T-helper 1 cell treated with Interleukin-12 subunit alpha and Interleukin-12 subunit beta and Interleukin-4 antibody, amounts not matched to agents 30 ng/mL and 1 ng/mL, for 36 hours (primary cell): ENCODE measurements around the gene ZNF836. TPM values are rescaled to one million over a fixed set of nuclear protein-coding genes. Genes with fewer than 3 reads are reported as not detected.

Source experiments
- intact Hi-C: fragments of 100-400 bp; cut with micrococcal nuclease; formaldehyde crosslinking; loops from one replicate; pipeline ENCODE4 v1.15.1; 2024
- total RNA-seq: library from RNA; stranded (reverse); gene quantifications from 2 replicates; pipeline ENCODE4 v1.2.3, GENCODE V29; 2022

The ZNF836 gene
- total RNA-seq, 1 donor from 2014 or later, result 15.4 TPM

DNA sequence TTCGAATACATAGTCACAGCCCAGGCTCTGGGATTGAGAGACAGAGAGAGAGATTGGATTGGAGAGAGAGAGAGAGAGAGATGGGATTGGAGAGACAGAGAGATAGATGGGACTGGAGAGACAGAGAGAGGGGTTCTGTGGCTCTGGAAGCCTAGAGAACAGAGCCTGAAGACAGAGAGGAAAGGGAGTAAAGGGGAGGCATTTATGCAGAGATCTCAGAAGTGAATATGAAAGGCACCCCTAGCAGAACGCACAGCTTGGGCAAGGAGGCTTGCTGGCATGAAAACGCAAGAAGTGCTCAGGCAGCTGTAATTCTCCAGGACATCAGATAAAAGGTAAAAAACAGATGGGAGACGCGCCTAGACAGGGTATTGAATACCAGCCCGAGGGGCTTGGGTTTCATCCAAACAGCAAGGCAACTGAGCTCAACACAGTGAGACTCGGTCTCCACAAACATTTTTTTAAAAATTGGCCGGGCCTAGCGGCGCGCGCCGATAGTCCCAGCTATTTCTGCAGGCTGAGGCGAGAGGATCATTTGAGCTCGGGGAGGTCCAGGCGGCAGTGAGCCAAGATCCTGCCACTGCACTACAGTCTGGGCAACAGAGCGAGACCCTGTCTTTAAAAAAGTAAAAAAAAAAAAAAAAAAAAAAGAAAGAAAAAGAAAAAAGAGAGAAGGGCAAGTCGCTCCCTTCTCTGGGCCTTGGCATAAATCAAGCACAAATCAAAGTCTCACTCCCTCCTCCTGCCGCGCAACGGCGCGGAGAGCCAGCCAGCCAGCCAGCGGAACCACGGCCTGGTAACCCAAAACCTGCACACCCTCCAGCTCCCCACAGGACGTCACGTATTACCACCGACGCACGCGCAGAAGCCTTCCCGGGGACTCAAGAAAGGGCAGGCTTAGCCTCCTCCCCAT is 17.7 kb upstream of the ZNF836 start:
- intact Hi-C loops, result loop anchor here (1.0 to 5.0 kb wide), 21 partner anchors 18 to 1948 kb away; partner anchors contain the start of genes CNOT3, MYADM, ZNF160 and ZNF480

DNA sequence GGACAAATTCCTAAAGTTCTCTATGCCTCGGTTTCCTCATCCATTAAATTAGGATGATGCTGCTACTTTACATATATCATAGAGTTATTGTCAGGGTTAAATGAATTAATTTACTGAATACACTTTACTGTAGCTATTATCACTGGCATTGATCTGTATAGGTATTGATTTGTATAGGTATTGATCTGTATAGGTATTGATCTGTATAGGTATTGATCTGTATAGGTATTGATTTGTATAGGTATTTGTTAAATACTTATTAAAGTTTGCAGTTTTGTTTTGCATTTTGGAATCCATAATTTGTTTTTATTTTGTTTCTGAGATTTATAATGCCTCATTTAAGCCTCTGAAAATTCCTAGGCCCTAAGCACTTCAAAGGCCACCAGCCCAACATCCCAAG is 16.0 kb upstream of the ZNF836 start:
- intact Hi-C loops, result loop anchor here (5.0 kb wide), 1 partner anchor 485 kb away; no protein-coding TSS in a partner anchor

DNA sequence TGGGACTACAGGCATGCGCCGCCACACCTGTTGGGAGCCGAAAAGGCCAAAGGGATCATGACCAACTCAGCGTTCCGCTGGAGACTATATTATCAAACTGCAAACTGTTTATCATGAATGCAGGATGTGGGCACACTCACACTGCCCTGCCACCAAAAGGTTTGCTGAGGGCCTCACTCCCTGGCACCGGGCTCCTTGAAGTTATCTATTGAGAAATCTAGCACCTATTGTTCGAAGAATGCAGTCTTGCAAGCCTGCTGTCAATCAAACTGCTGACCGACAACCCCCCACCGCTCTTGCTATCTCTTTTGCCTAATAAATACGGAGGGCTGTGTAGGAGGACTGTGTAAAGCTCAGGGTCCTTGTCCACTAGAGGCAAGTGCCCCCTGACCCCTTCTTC is 5.2 kb upstream of the ZNF836 start:
- intact Hi-C loops, result no loop called here

DNA sequence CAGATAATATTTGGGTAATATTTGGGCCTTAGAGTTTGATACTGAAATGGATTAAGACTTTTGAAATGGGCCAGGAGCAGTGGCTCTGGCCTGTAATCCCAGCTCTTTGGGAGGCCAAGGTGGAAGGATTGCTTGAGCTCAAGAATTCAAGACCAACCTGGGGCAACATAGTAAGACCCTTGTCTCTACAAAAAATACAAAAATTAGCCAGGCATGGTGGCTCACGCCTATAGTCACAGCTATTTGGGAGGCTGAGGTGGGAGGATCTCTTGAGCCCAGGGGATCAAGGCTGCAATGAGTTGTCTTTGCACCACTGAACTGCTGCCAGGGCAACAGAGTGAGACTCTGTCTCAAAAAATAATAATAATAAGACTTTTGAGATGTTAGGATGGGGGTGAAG is 926 bp upstream of the ZNF836 start:
- intact Hi-C loops, result loop anchor here (5.0 kb wide), 1 partner anchor 1160 kb away; the partner anchor contains the start of gene ZNF845

DNA sequence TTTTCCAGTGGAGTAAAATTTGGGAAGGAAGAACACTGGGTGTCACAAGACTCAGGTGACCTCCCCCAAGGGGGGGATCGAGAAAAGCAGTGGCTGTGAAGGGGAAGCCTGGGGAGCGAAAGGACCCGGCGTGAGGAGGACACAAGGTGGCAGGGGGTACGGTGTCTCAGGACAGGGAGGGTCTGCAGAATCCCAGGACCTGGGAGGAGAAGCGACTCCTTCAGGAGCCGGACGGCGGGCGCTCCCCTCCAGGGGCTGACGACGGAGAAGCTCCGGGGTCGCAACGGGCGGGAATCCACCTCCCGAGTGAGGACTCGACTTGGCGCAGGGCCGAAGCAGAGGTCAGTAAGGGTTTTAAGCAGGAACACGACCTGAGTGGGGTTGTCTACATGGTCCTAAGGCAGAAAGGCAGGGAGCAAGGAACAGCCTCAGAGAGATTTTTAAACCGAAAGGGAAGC is 529 bp downstream of the ZNF836 start:
- intact Hi-C loops, result loop anchor here (1.0 to 5.0 kb wide), 11 partner anchors 18 to 1224 kb away; partner anchors contain the start of genes ZNF614, ZNF616, ZNF765 and ZNF766

DNA sequence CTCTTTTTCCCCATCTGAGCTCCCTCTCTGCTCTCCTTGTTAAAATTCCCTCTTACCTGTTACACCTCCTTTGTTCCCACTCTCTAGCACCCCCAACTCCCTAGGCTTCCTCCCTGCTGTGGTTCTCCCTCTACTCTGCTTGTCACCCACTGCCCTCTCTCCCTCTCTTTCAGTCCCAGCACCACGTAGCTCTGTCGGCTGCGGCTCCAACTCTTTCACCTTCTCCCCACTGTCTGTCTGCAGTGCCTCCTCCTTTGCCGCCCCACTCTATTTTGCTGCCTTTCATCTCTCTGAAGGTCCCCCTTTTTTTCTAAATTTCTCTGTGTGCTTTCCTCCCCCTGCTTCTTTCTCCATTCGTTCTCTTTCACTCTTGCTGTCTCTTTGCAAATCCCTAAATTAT is 1.1 kb downstream of the ZNF836 start:
- intact Hi-C loops, result loop anchor here (5.0 kb wide), 1 partner anchor 1162 kb away; the partner anchor contains the start of gene ZNF845

DNA sequence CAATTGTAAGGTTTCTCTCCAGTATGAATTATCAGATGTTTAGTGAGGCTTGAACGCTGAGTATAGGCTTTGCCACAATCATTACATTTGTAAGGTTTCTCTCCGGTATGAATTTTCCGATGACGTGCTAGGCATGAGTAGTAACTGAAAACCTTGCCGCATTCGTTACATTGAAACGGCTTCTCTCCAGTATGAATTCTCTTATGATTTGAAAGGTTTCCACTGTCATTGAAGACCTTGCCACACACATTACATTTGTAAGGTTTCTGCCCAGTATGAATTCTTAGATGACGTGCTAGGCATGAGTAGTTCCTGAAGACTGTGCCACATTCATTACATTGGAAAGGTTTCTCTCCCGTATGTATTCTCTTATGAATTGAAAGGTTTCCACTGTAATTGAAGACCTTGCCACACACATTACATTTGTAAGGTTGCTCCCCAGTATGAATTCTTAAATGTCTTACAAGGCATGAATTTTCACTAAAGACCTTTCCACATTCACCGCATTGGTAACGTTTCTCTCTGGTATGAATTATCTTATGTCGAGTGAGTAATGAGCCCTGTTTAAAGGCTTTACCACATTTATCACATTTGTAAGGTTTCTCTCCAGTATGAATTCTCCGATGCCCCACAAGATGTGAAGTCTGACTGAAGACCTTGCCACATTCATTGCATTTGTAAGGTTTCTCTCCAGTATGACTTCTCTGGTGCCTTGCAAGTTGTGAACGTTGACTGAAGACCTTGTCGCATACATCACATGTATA is 15.6 kb downstream of the ZNF836 start:
- intact Hi-C loops, result no loop called here

DNA sequence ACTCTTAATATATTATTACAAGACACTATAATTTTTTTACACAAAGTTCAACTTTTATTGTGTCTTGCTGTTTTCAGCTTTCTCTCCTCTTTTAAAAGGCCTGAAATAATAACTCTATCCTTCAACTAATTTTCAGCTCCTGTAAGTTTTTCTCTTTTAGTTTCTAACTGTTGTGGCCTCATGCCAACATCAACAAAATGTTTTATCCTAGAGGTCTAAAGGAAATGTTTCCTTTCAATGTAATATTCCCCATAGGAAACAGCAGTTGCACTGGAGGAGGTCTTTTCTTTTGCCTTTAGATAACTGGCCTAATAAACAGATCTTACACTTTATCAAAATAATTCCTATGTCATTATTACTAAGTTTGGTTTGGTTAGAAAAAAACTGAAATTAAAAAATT is 23.2 kb downstream of the ZNF836 start:
- intact Hi-C loops, result no loop called here

DNA sequence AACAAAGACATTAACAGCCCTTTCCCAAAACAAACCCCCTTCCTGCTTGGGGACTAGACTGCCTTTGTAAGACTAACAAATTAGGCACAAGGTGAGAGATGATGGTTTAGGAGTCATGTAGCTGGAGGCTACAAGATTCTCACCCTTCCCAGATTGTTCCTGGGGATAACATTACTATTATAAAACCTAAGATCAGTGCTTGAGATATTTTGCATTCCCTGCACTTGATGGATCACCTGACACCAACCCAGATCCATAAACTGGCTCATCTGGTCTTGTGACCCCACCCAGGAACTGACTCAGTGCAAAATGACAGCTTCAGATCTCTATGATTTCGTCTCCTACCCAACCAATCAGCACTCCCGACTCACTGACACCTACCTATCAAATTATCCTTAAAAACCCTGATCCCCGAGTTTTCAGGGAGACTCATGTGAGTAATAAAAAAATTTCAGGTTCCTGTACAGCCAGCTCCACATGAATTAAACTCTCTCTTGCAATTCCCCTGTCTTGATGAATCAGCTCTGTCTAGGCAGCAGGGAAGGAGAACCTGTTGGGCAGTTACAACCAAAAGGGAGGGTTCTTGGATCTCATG is 29.3 kb downstream of the ZNF836 start:
- intact Hi-C loops, result no loop called here

DNA sequence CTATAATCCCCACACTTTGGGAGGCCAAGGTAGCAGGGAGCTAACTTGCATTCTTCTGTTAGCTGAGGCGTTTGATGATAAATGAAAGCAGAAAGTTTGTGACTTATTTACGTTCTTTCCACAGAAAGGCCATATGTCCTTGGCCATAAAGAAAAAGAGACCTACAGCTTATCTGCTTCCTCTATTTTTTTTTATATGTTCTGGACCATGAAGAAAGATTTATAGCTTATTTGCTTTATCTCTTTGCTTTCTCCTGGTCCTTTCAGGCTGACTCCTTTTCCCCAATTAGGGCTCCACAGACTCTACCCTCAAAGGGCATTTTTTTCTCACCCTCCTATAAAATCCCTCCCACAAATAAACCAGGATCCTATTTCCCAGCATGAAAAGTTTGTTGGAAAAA is 30.2 kb downstream of the ZNF836 start:
- intact Hi-C loops, result loop anchor here (2.0 kb wide), 2 partner anchors 782 to 1380 kb away; partner anchors contain the start of gene ZNF888

DNA sequence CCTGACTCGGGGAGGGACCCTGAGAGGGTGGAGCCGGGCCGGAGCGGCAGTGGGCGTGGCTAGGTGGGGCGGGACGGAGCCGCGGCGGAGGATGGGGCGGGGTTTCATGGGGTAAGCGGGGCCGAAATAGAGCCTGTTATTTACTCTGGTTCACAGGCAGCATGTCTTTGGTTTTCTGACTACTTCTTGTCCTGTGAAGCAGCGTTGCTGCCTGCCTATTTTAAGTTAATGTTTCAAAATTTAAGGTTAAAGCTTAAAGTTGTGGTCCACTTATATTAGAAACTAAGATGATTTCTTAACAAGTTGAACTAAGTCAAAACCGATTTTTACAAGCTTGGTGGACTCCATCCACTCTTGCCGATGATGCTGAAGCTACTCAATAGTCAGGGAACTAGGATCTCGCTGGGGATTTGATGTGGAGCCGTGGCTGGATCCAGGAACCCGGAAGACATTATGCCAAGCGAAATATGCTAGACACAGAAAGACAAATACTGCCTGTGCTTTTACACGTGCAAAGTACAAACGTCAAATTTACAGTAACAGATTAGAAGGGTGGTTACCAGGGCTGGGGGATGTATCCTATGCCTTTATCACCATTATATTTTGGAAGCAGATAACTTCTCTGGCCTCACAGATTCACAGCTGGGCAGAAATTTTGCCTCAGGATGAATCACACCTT is 31.2 kb downstream of the ZNF836 start:
- intact Hi-C loops, result loop anchor here (1.0 to 2.0 kb wide), 6 partner anchors 45 to 1381 kb away; partner anchors contain the start of genes ZNF615, ZNF841 and ZNF888

DNA sequence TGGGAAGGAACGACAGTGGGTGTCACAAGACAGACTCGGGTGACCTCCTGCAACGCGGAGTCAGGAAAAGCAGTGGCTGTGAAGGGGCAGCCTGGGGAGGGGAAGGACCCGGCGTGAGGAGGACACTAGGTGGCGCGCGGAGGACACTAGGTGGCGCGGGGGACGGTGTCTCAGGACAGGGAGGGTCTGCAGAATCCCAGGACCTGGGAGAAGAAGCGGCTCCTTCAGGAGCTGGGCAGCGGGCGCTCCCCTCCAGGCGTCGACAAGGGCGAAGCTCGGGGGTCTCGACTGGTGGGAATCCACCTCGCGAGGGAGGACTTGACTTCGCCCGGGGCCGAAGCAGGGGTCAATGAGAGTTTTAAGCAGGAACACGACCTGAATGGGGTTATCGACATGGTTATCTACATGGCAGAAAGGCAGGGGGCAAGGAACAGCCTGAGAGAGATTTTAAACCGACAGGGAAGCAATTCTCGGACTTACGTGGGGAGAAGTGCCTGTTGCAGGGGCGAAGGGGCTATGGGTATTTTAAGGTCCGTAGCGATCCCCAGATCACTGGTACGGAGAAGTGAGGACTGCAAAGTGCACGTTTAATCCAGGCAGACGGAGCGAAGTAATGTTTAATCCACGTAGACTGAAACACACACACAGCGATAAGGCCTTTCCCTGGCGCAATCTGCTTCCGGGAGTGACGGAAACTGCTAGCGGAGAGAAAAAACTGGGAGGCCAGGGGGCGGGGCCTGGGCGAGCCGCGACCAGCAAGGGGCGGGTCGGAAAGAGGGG is 32.0 kb downstream of the ZNF836 start, which contains the start of gene ZNF616:
Gene ZNF616 (minus strand): TSS at position 687 of the 780 bp plus-strand sequence. CDS start 9,426 bp downstream, outside the sequence.
- intact Hi-C loops, result loop anchor here (1.0 to 5.0 kb wide), 16 partner anchors 32 to 1381 kb away; partner anchors contain the start of genes ZNF160, ZNF480, ZNF613 and ZNF615

DNA sequence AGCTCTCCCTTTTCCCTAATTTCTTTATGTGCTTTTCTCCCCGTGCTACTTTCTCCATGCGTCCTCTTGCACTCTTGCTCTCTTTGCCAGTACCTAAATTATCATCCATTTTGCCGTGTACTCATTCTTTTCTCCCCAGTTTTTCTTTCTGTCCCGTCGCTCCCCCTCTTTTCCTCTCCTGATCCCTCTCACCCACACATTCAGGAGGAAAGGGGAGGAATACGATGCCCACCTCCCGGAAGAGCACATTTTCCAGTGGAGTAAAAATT is 32.5 kb downstream of the ZNF836 start:
- intact Hi-C loops, result loop anchor here (1.0 to 5.0 kb wide), 10 partner anchors 32 to 1058 kb away; partner anchors contain the start of genes ZNF160, ZNF480, ZNF613 and ZNF701

DNA sequence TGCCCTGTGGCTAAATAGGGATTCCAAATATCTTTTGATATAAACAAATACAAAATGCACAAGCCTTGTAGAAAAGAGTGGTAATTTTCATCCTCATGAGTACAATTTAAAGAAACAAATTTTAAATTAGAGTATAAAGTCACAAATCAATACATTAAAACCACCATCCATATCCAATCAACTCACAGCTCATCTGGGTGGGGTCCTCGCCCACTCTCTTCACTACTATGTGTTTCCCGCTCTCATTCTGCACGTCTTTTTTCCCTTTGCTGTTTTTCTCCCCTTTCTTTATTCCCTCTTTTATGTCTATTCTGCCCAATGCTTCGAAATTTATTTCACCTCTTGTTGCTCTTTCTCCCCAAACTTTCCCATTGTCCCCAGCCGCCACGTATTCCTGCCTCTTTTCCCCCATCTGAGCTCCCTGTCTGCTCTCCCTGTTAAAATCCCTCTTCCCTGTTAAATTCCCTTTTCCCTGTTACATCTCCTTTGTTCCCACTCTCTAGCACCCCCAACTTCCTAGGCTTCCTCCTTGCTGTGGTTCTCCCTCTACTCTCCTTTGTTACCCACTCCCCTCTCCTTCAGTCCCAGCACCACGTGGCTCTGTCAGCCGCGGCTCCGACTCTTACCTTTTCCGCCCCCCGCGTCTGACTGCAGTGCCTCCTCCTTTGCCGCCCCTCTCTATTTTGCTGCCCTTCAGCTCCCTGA is 33.0 kb downstream of the ZNF836 start:
- intact Hi-C loops, result loop anchor here (2.0 to 5.0 kb wide), 2 partner anchors 824 to 1059 kb away; partner anchors contain the start of gene ZNF816

DNA sequence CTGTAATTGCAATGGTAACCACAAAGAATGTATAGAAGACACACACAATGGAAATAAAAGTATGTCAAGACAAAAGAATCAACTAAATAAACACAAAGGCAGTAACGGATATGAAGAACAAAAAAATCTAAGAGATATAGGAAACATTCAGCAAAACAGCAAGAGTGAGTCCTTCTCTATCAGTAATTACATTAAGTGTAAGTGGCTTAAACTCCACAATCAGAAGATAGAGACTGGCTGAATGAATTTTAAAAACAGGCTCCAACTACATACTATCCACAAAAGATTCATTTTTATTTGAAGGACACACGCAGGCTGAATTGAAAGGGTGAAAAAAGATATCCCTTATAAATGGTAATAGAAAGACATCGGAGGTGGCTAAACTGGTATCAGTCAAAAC is 51.1 kb downstream of the ZNF836 start:
- intact Hi-C loops, result no loop called here

DNA sequence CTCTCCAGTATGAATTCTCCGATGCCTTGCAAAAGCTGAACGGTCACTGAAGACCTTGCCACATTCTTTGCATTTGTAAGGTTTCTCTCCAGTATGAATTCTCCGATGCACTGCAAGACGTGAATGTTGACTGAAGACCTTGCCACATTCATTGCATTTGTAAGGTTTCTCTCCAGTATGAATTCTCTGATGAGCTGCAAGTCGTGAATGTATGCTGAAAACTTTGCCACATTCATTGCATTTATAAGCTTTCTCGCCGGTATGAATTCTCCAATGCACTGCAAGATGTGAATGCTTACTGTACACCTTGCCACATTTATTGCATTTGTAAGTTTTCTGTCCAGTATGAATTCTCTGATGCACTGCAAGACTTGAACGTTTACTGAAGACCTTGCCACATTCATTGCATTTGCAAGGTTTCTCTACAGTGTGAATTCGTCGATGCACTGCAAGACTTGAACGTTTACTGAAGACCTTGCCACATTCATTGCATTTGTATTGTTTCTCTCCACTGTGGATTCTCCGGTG is 55.8 kb downstream of the ZNF836 start:
- intact Hi-C loops, result no loop called here

DNA sequence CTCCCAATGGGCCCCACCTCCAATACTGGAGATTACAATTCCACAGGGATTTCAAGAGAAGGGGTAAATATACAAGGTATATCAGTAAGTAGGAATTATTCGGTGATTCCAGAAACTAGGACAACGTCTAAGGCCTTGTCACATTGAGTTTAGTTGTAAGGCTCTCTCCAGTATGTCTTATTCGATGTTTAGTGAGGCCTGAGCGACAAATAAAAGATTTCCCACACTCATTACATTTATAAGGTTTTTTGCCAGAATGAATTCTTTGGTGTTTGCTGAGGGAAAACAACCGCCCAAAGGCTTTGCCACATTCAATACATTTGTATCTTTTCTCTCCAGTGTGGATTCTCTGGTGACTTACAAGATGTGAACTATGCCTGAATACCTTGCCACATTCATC is 56.7 kb downstream of the ZNF836 start:
- intact Hi-C loops, result no loop called here

DNA sequence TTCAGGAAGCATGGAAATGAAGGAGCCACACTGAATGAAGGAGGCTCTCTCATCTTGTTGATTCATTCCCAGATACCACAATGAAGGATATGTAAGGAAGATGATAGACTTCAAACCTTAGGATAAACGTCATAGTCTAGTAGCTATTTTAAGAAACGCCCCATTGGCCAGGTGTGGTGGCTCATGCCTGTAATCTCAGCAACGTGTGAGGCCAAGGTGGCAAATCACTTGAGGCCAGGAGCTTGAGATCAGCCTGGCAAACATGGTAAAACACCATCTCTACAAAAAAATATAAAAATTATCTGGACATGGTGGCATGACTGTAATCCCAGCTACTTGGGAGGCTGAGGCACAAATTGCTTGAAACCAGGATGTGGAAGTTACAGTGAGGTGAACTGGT is 58.8 kb downstream of the ZNF836 start:
- intact Hi-C loops, result no loop called here

DNA sequence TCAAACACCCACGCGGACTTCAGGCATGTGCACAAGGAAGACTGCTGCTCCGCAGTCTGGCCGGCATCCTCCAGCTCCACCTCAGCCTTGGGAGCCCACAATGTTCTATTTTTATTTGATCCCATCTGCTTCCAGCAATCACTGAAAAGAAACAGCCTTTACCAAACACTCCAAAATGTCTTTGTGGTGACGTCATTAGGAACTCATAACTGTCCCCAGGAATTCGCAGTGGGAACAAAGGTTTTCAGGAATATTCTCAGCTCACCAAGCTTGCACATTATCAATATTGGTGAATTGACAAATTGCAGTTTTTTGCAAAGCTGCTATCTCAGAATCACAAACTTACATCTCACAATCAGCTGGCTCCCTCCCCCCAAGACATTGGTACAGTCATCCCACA is 60.6 kb downstream of the ZNF836 start:
- intact Hi-C loops, result no loop called here
